Activated CD8-positive, alpha-beta memory T cell treated with anti-CD3 and anti-CD28 coated beads for 48 hours (primary cell): ENCODE results near the gene TSBP1.
"Not testable (repeated sequence)": the region's sequence is repeated elsewhere in the genome, so short reads cannot be mapped to it uniquely, and the experiment has no call there.

ENCODE experiments used
- DNase-seq, 3 experiments: peaks; one replicate each; pipeline ENCODE4 v3.0.0-alpha.2; 2020; ENCODE audit warnings: low read depth in 2 of 3, low spot score in 2 of 3

Gene TSBP1

DNA sequence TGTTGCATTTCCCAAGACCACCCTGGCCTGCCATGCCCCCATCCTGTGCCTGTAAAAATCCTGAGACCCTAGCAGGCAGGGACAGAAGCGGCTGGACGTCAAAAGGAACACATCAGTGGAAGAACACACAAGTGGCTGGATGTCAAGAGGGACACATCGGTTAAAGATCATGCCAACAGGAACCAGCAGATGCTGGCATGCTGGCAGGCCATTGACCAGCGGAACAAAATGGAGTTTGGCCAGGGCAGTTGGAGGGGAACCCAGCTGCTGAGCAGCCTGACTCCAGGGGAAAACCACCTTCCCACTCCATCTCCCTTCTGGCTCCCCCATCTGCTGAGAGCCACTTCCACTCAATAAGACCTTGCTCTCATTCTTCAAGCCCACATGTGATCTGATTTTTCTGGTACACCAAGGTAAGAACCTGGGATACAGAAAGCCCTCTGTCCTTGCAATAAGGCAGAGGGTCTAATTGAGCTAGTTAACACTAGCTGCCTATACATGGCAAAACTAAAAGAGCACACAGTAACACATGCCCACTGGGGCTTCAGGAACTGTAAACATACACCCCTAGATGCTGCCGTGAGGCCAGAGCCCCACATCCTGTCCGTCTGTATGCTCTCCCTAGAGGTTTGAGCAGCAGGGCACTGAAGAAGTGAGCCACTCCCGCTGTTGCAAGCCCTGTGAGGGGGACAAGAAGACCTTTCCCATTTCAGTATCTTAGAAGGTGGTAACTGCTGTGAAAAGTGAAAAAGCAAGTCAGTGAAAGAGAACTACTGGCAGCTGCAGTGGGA is 4.2 kb upstream of the TSBP1 start:
- no peak for DNase-seq

DNA sequence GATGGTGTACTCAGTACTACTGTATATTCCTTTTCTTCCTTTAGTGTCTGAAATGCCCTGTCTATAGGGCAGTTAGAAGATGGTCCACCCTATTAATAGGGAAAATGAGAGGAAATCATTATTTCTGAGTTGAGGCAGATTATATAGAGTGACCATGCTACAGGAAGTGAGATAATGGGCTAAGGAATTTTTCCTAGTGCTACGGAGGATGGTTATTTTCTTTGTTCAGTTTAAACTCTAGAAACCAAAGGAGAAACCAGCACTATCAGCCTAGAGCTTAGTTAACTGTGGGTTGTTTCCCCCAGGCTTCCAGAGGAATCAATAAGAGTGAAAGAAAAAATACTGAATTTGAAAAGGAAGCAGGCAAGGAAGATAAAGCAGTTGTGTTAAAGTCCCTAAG is 474 bp downstream of the TSBP1 start:
- DNase-seq = no peak

DNA sequence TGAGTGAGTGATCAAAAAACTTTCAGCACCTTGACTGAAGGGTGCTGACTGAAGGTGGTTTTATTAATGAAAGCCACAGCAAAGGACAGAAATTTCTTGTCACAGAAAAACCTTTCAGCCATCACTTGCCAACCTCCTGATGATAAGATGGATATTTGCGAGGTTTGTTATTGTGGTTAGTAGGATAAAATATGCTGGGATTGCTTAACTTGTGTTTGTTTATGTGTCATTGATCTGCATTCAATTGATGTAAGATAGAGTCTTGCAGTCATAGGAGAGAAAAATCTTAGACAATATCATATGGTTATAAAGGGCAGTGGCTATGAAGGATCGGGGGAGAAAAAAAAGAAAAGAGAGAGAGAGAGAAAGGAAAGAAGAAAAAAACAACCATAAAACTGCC is 1.2 kb downstream of the TSBP1 start:
- no peak for DNase-seq

DNA sequence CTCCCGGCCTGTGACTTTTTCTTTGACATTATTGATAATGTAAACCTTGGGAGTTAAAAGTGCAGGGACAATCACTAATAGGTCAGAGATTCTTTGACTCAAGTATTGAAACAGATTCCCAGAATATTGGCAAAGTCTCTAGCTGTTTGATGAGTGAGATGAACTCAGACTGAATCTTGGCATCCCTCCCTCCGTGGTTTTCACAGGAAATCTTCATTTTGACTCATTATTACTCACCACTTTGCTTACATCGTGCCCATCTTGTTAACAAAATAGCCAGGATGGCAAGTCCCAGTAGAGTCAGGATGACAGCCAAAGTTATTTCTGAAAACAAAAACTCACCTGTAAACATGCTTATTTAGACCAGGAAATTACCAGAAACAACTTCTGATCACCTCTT is 2.0 kb downstream of the TSBP1 start:
- DNase-seq = no peak

DNA sequence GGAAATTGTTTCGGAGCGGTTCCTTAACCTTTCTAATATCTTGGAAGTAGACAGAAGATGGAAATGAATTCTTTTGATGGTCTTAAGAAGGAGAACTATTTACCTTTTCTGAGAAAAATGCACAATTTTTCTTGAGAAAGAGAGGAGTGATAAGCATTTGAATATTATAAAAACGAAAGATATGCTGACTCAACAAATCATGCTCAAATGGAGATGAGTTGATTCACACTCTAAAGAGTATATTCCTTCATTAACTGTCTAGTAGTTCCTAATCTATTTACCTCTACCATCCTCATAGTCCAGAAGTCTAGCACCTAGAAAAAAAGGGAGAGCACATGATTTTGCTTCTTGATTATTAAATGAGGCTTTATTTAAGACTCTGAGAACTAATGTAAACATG is 4.1 kb downstream of the TSBP1 start:
- DNase-seq = no peak

DNA sequence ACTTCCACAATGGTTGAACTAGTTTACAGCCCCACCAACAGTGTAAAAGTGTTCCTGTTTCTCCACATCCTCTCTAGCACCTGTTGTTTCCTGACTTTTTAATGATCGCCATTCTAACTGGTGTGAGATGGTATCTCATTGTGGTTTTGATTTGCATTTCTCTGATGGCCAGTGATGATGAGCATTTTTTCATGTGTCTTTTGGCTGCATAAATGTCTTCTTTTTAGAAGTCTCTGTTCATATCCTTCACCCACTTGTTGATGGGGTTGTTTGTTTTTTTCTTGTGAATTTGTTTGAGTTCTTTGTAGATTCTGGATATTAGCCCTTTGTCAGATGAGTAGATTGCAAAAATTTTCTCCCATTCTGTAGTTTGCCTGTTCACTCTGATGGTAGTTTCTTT is 12.5 kb downstream of the TSBP1 start:
- not testable (repeated sequence) for DNase-seq

DNA sequence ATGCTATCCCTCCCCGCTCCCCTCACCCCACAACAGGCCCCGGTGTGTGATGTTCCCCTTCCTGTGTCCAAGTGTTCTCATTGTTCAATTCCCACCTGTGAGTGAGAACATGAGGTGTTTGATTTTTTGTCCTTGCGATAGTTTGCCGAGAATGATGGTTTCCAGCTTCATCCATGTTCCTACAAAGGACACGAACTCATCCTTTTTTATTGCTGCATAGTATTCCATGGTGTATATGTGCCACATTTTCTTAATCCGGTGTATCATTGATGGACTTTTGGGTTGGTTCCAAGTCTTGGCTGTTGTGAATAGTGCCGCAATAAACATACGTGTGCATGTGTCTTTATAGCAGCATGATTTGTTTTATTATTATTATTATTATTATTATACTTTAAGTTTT is 13.2 kb downstream of the TSBP1 start:
- not testable (repeated sequence) for DNase-seq

DNA sequence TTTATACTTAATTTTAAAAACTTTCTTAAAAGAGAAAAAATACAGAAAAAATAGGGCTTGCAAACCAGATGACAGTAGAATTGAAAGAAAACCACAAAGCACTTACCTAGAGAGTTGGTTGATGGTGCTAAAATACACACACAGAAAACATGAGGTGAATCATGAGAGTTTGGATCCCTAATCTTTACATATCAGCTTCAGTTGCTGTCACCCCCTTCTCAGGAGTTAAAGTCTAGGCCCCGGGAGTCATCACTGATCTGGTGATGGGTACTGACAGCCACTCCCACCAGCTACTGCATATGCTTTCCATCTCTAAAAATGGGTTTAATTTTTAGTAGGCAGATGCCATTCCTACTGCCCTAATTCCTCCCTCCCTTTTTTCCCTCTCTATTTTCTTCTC is 16.7 kb downstream of the TSBP1 start:
- no peak for DNase-seq

DNA sequence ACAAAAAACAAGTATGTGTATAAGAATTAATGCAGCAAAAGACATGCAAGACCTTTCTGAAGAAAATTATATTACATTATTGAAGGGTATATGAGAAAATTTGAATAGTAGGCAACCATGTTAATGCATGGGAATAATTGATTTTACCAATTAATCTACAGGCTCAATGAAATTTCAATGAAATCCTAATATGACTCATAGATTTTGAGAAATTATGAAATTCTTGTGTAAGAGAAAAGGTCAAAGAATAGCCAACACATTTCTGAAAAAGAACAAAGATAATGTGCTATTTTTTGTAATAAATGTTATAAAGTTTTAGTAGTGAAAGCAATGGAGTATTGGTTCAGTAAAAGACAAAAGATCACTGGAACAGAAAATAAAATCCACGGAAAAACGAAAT is 18.4 kb downstream of the TSBP1 start:
- no peak for DNase-seq

DNA sequence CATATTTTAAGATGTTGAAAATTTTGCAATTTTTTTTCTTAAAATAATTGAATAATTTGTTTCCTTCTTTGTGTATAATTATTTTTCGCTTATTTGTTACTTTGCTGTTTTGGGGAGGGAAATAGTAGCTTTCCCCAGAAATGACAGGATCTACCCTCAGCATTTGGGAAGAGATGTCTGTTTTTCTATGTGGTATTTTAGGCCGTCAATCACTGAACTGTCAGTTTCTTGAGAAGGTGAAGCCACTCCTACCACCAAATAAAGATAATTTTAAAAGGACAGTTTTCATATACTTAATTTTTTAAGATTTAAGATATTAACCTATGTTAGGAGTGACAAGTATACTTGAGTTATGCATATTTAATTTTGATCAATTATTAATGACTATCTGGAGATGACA is 31.5 kb downstream of the TSBP1 start:
- DNase-seq = no peak

DNA sequence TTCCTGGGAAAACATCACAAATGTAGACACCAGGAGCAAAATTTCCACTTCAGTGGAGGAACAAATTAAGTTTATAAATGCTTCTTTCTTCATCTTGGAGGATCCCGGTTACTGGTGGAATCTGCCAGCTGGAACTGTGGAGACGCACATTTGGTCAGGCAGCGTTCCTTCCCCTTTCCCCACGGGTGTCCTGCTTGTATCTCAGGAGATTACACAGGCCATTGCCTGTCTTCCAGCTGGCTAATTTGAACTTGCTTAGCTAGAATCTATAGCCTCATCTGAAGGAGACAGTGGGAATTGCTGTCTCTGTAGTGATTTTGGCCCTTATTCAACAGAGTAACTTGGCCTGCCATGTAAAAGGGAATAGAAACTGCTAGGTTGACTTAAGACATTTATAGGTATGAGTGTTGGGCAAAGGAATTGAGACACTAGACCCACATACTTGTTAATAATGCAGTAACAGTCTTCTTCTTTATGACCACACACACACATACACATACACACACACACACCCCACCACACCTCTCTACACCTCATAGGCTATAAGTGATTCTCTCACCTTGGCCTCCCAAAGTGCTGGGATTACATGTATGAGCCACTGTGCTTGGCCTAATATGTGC is 34.4 kb downstream of the TSBP1 start:
- no peak for DNase-seq

DNA sequence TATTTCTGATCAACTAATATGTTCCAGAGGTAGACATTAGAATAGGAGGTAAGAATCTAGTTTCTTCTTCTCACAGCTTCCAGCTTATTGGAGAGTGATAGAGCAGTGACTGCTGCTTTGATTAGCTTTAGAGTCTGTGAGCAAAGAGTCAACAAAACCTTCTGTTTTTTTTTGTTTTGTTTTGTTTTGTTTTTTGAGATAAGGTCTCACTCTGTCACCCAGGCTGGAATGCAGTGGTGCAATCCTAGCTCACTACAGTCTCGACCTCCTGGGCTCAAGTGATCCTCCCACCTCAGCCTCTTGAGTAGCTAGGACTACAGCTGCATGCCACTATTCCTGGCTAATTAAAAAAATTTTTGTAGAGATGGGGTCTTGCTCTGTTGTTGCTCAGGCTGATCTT is 39.3 kb downstream of the TSBP1 start:
- DNase-seq = no peak

DNA sequence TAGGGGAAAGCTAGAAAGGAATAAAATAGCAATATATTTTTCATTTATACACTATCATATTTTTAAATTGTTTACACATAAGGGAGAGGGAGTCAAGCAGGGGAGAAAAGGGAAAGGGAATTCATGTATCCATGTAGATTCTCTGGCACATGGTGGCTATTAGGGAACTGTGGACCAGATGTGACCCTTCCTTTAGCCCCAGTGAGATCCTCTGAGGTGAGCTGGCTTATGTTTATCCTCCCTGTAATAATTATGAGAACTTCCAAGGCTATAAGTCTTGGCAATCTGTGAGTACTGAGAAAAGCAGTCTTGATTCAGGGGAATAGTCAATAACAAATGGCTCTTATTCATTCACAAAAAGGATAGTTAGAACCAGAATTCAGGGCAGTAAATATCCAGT is 42.6 kb downstream of the TSBP1 start:
- no peak for DNase-seq

DNA sequence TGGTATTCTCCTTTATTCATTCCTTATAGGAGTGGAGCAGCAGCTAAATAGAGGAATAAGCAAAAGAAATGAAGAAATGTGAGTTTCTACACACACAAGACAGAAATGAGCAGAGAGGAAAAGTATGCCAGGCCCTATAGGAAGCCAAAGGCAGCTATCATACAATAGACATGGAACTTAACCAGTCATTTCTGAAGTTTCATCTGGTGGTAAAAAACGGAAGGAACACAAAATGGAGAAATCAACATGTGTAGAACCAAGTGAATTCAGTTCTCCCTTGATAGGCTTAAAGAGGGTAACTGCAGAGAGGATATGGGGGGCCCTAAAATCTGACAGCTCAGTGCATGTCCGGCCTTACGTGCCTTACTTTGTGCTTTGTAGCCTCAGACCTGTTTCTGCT is 44.6 kb downstream of the TSBP1 start:
- no peak for DNase-seq

DNA sequence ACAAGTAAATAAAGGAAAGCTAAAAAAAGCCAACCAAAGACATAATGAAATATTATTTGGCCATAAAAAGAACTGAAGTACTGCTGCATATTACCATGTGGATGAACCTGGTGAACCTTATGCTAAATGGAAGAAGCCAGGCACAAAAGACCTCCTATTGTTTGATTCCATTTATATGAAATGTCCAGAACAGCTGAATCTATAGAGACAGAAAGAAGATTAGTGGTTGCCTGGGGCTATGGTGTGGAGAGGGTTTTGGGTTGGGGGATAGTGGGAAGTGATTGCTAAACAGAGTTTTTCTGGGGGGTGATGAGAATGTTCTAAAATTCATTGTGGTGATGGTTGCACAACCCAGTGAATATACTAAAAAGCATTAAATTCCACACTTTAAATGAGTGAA is 53.2 kb downstream of the TSBP1 start:
- DNase-seq = no peak

DNA sequence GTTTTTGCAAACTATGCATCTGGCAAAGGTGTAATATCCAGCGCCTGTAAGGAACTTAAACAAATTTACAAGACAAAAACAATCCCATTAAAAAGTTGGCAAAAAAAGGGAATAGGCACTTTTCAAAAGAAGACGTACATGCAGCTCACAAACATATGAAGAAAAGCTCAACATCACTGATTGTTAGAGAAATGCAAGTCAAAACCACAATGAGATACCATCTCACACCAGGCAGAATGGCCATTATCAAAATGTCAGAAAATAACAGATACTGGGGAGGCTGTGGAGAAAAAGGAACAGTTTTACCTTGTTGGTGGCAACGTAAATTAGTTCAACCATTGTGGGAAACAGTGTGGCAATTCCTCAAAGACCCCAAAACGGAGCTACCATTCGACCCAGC is 54.2 kb downstream of the TSBP1 start:
- no peak for DNase-seq

DNA sequence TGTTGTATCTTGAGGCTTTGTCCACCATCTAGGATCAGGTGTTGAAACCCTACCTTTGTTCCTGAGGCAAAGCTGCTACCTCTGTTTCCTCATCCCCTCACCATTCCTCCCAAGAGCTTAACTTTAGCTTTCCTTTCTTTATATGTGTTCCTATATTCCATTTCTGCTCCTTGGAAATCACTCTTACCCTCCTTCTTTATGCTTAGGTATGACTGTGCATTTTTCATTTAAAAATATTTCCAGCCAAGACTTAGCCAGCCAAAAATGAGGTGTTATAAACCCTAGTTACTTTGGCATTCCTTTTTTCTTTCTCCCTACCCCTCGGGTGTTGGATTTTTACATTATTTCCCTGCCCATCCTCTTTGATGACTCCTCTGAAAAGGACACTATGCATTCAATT is 57.7 kb downstream of the TSBP1 start:
- DNase-seq = no peak

DNA sequence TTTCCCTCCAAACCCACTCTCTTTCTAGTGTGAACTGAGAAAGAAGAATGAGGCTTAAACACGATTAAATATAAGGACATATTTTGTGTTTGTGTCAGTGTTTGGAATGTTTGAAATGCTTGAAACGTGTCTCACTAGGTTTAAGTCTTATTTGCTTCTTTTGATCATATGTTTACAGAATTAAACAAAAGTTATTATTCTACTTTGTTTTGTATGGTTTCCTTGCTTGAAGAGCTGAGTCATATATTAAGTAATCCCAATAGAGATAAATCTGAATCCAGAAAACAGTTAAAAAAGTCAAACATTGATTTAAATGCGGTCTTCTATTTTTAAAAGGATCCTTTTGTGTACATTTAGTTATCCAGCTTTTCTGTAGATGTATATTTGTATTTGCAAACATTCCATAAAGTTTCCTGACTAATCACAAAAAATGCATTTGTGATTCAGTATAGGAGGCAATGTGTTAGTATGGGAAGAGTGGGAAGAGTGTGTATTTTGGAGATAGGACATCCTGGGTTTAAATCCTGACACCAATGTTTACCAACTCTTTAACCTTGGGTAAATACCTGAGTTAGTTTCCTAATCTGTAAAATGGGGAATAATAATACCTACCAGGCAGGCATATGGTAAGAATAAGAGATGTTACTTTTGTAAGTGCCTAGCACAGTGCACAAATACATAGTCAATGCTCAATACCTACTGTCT is 72.9 kb downstream of the TSBP1 start:
- DNase-seq = no peak

DNA sequence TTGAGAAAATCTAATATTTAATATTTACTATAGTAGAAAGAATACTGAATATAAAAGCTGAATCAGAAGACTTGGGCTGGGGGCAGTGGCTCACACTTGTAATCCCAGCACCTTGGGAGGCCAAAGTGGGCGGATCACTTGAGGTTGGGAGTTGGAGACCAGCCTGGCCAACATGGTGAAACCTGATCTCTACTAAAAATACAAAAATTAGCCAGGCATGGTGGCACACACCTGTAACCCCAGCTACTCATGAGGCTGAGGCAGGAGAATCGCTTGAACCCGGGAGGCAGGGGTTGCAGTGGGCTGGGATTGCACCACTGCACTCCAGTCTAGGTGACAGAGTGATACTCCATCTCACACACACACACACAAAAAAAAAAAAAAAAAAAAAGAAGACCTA is 76.7 kb downstream of the TSBP1 start:
- DNase-seq = not testable (repeated sequence)

DNA sequence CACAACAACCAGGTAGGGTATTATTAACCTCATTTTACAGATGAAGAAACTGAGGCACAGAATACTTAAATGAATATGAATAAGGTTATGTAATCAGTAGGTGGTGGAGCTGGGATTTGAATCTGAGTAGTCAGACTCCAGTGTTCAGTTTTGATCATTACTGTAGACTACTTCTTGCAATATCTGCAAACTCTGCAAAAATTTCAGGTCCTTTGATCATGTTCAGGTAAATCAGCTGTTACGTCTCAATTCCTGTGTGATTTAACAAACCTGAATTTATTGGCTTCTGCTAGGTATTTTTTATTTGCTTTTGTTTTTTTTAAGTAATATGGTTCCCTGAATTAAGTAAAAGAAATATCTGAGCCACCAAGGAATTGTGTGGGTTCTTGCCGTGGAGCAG is 77.1 kb downstream of the TSBP1 start:
- no peak for DNase-seq

DNA sequence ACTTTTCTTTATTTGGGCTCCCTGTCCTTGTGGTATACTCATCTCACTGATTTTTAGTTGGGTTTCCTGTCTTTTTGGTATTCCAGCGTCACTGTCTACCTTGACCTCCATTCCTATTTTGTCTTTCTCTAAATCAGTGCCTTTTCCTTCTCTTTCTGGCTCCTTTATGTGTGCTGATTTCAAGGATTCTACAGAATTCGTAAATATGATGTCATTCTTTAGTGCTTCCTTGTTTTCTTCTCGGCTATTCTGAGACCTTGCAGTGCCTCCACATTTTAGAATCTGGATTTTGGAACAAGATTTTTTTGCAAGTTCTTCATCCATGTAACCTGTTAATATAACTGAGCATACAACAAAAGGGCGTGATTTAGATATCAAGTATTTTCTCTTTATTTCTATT is 78.0 kb downstream of the TSBP1 start:
- DNase-seq = no peak

DNA sequence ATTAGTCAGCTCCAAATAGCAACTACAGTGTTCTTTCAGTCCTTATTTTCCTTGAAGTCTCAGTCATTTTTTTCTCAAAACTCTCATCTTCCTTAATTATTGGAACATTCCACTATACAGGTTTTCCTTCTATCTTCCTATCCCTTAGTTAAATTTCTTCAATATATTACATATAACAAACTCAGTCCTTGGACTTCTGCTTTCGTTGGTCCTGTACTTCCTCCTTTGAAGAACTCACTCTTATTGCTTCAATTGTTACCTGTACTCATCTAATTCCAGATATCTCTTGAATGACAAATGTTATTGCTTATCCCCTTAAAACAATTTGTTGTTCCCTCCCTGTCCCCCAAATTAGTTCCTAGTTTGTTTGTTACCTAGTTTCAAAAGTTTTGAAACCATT is 80.2 kb downstream of the TSBP1 start:
- no peak for DNase-seq
